ENCODE data around the gene VAV2. TPM values are rescaled to one million over a fixed set of nuclear protein-coding genes. Genes with fewer than 3 reads are reported as not detected.

Gene VAV2
- total and polyA plus RNA-seq, 8 donors = 25.3 to 44.1 (median 35.5) TPM

GRCh38 chr9:133807818-133808217 lies 184.3 kb downstream of the VAV2 start:
- Histone ChIP-seq H3K27ac (no peak overlapping the region), H3K4me3 (no peak overlapping the region), H3K4me1 (peaks cover 0 to 3% of the 10 kb centered on the region in 2 donors), H3K36me3 (peaks cover 0 to 49% of the 10 kb centered on the region in 2 donors), H3K9me3 (no peaks in the 10 kb centered on the region), H3K27me3 (no peaks in the 10 kb centered on the region)
- TF ChIP-seq, protein P1, sequence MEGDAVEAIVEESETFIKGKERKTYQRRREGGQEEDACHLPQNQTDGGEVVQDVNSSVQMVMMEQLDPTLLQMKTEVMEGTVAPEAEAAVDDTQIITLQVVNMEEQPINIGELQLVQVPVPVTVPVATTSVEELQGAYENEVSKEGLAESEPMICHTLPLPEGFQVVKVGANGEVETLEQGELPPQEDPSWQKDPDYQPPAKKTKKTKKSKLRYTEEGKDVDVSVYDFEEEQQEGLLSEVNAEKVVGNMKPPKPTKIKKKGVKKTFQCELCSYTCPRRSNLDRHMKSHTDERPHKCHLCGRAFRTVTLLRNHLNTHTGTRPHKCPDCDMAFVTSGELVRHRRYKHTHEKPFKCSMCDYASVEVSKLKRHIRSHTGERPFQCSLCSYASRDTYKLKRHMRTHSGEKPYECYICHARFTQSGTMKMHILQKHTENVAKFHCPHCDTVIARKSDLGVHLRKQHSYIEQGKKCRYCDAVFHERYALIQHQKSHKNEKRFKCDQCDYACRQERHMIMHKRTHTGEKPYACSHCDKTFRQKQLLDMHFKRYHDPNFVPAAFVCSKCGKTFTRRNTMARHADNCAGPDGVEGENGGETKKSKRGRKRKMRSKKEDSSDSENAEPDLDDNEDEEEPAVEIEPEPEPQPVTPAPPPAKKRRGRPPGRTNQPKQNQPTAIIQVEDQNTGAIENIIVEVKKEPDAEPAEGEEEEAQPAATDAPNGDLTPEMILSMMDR (IDR thresholded peaks at IDR 0.05) = no peak
- no peak for ATAC-seq
- no peak for DNase-seq
- intact Hi-C loops (cut with DNase I) = no loop called here

GRCh38 chr9:133807037-133807436 lies 185.1 kb downstream of the VAV2 start:
- H3K9me3 ChIP-seq = no peaks in the 10 kb centered on the region
- intact Hi-C loops (cut with DNase I) = no loop called here
- H3K4me1 ChIP-seq = peaks cover 0 to 3% of the 10 kb centered on the region in 2 donors
- H3K36me3 ChIP-seq = peaks cover 0 to 49% of the 10 kb centered on the region in 2 donors
- no peak for DNase-seq
- H3K27ac ChIP-seq = no peak overlapping the region
- TF ChIP-seq, protein P1 (IDR thresholded peaks at IDR 0.05) = no peak
- H3K4me3 ChIP-seq = no peak overlapping the region
- no peaks in the 10 kb centered on the region for H3K27me3 ChIP-seq
- no peak for ATAC-seq

- intact Hi-C loops (cut with DNase I) = no loop called here
- Histone ChIP-seq H3K9me3 (no peaks in the 10 kb centered on the region), H3K36me3 (peaks cover 0 to 49% of the 10 kb centered on the region in 2 donors), H3K4me1 (peaks cover 0 to 3% of the 10 kb centered on the region in 2 donors), H3K27ac (no peak overlapping the region), H3K4me3 (no peak overlapping the region), H3K27me3 (no peaks in the 10 kb centered on the region)
- TF ChIP-seq, protein P1 (IDR thresholded peaks at IDR 0.05) = no peak
- no peak for ATAC-seq
- no peak for DNase-seq
Measured at GRCh38 chr9:133806623-133807010, 185.5 kb downstream of the VAV2 start.

DNA sequence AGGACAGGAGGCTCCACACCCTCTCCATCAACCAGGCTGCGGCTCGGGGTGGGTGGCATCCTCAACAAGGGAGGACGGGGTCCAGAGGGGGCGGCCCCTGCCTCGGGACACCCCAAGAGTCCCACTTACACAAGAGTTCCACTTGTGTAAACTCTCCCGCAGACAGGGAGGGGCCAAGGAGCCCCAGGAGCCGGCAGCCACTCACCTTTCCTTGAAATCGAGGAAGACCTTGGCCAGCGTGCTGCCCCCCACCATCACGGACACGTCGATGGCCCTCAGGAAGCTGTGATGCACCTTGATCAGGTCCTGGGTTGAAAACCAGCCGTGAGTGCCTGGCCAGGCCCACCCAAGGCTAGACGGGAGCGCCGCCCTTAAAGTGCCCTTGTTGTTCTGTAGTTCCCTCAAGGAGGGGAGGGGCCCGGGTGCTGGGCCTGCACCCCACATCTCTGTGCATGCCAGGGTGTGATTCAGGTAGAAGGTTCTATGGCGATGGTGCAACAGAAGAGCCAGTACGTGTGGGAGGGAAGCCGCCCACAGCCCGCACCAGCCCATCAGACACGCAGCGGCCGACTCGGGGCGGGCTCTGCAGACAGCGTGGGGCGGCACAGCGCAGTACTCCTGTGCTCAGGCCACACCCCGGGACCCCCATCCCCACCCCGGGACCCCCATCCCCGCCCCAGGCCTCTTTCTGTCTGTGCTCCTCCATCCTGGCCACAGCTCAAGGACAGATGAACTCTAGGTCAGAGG lies 186.1 kb downstream of the VAV2 start:
- intact Hi-C loops (cut with DNase I) = no loop called here
- no peak for DNase-seq
- TF ChIP-seq, protein P1 (IDR thresholded peaks at IDR 0.05) = no peak

GRCh38 chr9:133804199-133804598 lies 187.9 kb downstream of the VAV2 start:
- H3K4me1 ChIP-seq = peaks cover 0 to 3% of the 10 kb centered on the region in 2 donors
- intact Hi-C loops (cut with DNase I) = no loop called here

More for the DNA sequence above, 186.1 kb downstream of the VAV2 start:
- no peaks in the 10 kb centered on the region for H3K9me3 ChIP-seq
- H3K27ac ChIP-seq = no peak overlapping the region
- no peak for ATAC-seq
- H3K4me1 ChIP-seq = peaks cover 0 to 3% of the 10 kb centered on the region in 2 donors
- no peak overlapping the region for H3K4me3 ChIP-seq
- H3K36me3 ChIP-seq = peaks cover 0 to 49% of the 10 kb centered on the region in 2 donors
- H3K27me3 ChIP-seq = no peaks in the 10 kb centered on the region

More at GRCh38 chr9:133804199-133804598, 187.9 kb downstream of the VAV2 start:
- H3K27me3 ChIP-seq = no peaks in the 10 kb centered on the region
- TF ChIP-seq, protein P1 (IDR thresholded peaks at IDR 0.05) = no peak
- H3K27ac ChIP-seq = no peak overlapping the region
- no peaks in the 10 kb centered on the region for H3K9me3 ChIP-seq
- DNase-seq = no peak
- no peak overlapping the region for H3K4me3 ChIP-seq
- no peak for ATAC-seq
- H3K36me3 ChIP-seq = peaks cover 0 to 43% of the 10 kb centered on the region in 2 donors

Measured in left lung (tissue), 10 donors.